Gastroesophageal sphincter (tissue), 3 donors: ENCODE results near the gene DICER1.

Experiments
- CTCF ChIP-seq, 4 experiments: fragments of 200-600 bp in 2 of 4; fragments of 450-650 bp in 2 of 4; sonication (generic) in 1 of 4; IDR thresholded peaks; one replicate each; pipeline ENCODE4 v1.5.1; 2017 to 2019; ENCODE audit warnings: antibody characterized with exemption in 4 of 4, mild to moderate bottlenecking in 2 of 4, moderate library complexity in 2 of 4
- POLR2A ChIP-seq, 2 donors: fragments of 450-650 bp; IDR thresholded peaks; one replicate each; pipeline ENCODE4 v1.6.1; 2017; ENCODE audit warnings: antibody characterized with exemption in 2 of 2, mild to moderate bottlenecking in 2 of 2, moderate library complexity in 1 of 2

GRCh38 chr14:95057147-95057546 is 100.2 kb downstream of the DICER1 start:
- TF ChIP-seq POLR2A (IDR thresholded peaks at IDR 0.05) (no peak), CTCF (IDR thresholded peaks at IDR 0.05) (no peak)
